Pancreas (tissue), 10 donors: ENCODE results near the gene PRR30. TPM values are rescaled to one million over a fixed set of nuclear protein-coding genes. Genes with fewer than 3 reads are reported as not detected.
A peak's percentile ranks its signal among the peaks of the same experiment; 100 is the strongest.

Source experiments
- ATAC-seq, 4 donors: fragments of 200-7000 bp; cut with Tn5 transposase; one replicate each; pipeline versions ENCODE4 v1.8.0 to v1.9.1; 2020; ENCODE audit warnings: mild to moderate bottlenecking in 4 of 4, moderate library complexity in 4 of 4
- DNase-seq, 6 donors: peaks; one replicate each; pipeline ENCODE4 v3.0.0-alpha.2; 2020
- FAIRE-seq: peaks from 2 replicates; lab custom pipeline; 2012; peaks lifted over from hg19 to GRCh38; lab: Jason Lieb, UNC
- H3K27ac ChIP-seq, 4 donors: fragments of 200-600 bp; sonication (generic); 1 replicate in 3 of 4; 2 replicates in 1 of 4; pipeline versions ENCODE4 v1.5.0 to v1.8.0; 2020
- H3K27me3 ChIP-seq, 4 donors: fragments of 200-600 bp; one replicate each; pipeline ENCODE4 v1.8.0; 2021
- H3K36me3 ChIP-seq, 3 donors: fragments of 200-600 bp; sonication (generic) in 1 of 3; one replicate each; pipeline versions ENCODE4 v1.5.0 to v1.8.0; 2020 to 2021
- H3K4me1 ChIP-seq, 3 donors: fragments of 200-600 bp; one replicate each; pipeline ENCODE4 v1.8.0; 2021
- H3K4me3 ChIP-seq, 4 donors: fragments of 200-600 bp; sonication (generic) in 2 of 4; one replicate each; pipeline versions ENCODE4 v1.5.0 to v1.8.0; 2020 to 2021
- H3K9me3 ChIP-seq, 4 donors: fragments of 200-600 bp; one replicate each; pipeline ENCODE4 v1.8.0; 2021
- WGBS, 2 donors: extraction: QIAGEN DNeasy Blood & Tissue Kit; methylation state at CpG; one replicate each; pipeline ENCODE4 v1.1.7; 2013; 5-methylcytosine and 5-hydroxymethylcytosine counted together
- intact Hi-C, 3 donors: fragments of 100-400 bp; cut with DNase I; formaldehyde crosslinking; loops; one replicate each; pipeline versions ENCODE4 v1.11.1 to v1.14.2; 2022
- polyA plus RNA-seq, 2 donors: library from polyadenylated mRNA; stranded (reverse); fragments of 200-250 nt; gene quantifications; one replicate each; pipeline ENCODE4 v1.2.3, GENCODE V29; 2013
- total RNA-seq, 6 donors: library from RNA; stranded (reverse); fragmentation: NEBNext Ultra II Directional in 4 of 6; extraction: Animal tissue kit (Norgen Biotek cat#: 25700) in 4 of 6; gene quantifications; one replicate each; pipeline versions ENCODE4 v1.2.1 to v1.2.4, GENCODE V29; 2021 to 2023
- TF ChIP-seq, protein P1 (sequence below), 4 donors: fragments of 200-600 bp; sonication (generic) in 3 of 4; IDR thresholded peaks; one replicate each; pipeline versions ENCODE4 v1.5.0 to v1.8.0; 2021; ENCODE audit warnings: antibody characterized with exemption in 4 of 4
- donor health status: healthy with polysubstance abuse.
- donor health status: DM: no; HTN: no; CAD: no; lungs with moderate emphysema.
- donor health status: DM: no; HTN: no; CAD: no.
- donor health status: control.
- donor health status: control.
- donor health status: Bipolar disorder and iron deficiency.
- donor health status: DM: yes; HTN: yes; CAD: no.
- donor health status: DM: no; HTN: no; CAD: no.
- donor health status: DM: no; HTN: no; CAD: no.
- donor health status: DM: yes; HTN: yes; CAD: no.

The PRR30 gene
- total and polyA plus RNA-seq, 8 donors: not detected

DNA sequence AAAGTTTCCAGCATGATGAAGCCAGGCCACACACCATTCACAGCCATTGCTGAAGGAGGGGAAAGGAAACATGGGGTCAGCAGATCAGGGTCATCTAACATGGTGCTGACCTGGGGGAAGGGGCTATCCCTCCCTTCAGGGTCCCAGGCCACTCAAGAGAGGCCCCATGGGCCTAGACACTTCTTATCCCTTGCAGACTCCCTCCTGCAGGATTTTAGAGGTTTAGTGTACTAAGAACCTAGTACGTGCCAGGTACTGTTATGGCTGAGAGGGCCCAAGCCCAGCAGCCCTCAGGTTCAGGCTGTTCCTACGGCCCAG, 43.8 kb downstream of the PRR30 start:
- Histone ChIP-seq H3K27ac (no peak overlapping the region), H3K27me3 (no peaks in the 10 kb centered on the region), H3K4me1 (peaks cover 0 to 10% (median 8%) of the 10 kb centered on the region in 3 donors), H3K36me3 (no peaks in the 10 kb centered on the region), H3K9me3 (no peaks in the 10 kb centered on the region), H3K4me3 (no peak overlapping the region)
- ATAC-seq (no peak), FAIRE-seq (no peak), DNase-seq (no peak)
- intact Hi-C loops: loop anchor here in 1 of 3 donors (10.0 kb wide), 1 partner anchor 99 kb away; no protein-coding TSS in a partner anchor
- WGBS, 2 donors: 80 to 92% methylated on average over 2 of the region's 2 CpGs
- TF ChIP-seq, protein P1, sequence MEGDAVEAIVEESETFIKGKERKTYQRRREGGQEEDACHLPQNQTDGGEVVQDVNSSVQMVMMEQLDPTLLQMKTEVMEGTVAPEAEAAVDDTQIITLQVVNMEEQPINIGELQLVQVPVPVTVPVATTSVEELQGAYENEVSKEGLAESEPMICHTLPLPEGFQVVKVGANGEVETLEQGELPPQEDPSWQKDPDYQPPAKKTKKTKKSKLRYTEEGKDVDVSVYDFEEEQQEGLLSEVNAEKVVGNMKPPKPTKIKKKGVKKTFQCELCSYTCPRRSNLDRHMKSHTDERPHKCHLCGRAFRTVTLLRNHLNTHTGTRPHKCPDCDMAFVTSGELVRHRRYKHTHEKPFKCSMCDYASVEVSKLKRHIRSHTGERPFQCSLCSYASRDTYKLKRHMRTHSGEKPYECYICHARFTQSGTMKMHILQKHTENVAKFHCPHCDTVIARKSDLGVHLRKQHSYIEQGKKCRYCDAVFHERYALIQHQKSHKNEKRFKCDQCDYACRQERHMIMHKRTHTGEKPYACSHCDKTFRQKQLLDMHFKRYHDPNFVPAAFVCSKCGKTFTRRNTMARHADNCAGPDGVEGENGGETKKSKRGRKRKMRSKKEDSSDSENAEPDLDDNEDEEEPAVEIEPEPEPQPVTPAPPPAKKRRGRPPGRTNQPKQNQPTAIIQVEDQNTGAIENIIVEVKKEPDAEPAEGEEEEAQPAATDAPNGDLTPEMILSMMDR (IDR thresholded peaks at IDR 0.05): no peak

DNA sequence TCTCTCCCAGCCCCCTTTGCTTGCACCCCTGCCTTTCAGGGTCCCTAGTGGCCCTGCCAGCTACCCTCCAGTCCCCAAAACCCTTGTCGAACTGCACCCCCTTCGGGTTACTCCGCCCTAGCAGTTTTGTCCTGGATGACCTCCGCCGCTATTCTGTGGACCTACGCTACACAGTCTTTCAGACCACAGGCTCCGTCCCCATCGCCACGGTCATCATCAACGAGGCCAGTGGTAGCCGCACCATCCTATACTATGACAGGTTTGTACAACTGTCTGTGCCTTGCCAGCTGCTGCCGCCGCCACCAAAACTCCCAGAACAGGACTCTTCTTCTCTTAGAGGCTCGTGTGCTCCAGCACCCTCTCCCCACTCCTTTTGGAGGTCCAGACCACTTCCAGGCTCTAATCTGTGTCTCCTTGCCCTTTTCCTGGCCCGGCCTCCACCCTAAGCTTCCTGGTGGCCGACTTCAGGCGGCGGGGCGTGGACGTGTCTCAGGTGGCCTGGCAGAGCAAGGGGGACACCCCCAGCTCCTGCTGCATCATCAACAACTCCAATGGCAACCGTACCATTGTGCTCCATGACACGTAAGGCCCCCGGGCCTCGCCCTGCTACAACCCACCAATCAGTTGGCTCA, 44.7 kb downstream of the PRR30 start:
- ATAC-seq: no peak
- H3K27me3 ChIP-seq: no peaks in the 10 kb centered on the region
- H3K36me3 ChIP-seq: no peaks in the 10 kb centered on the region
- peak in 1 of 6 donors; percentile 56 for DNase-seq
- H3K4me1 ChIP-seq: peaks cover 0 to 10% (median 8%) of the 10 kb centered on the region in 3 donors
- 93 to 95% methylated on average over 24 of the region's 24 CpGs for WGBS, 2 donors
- H3K9me3 ChIP-seq: no peaks in the 10 kb centered on the region
- no peak overlapping the region for H3K4me3 ChIP-seq
- no peak overlapping the region for H3K27ac ChIP-seq
- FAIRE-seq: no peak
- TF ChIP-seq, protein P1 (IDR thresholded peaks at IDR 0.05): no peak
- intact Hi-C loops: loop anchor here in 1 of 3 donors (10.0 kb wide), 1 partner anchor 100 kb away; no protein-coding TSS in a partner anchor

DNA sequence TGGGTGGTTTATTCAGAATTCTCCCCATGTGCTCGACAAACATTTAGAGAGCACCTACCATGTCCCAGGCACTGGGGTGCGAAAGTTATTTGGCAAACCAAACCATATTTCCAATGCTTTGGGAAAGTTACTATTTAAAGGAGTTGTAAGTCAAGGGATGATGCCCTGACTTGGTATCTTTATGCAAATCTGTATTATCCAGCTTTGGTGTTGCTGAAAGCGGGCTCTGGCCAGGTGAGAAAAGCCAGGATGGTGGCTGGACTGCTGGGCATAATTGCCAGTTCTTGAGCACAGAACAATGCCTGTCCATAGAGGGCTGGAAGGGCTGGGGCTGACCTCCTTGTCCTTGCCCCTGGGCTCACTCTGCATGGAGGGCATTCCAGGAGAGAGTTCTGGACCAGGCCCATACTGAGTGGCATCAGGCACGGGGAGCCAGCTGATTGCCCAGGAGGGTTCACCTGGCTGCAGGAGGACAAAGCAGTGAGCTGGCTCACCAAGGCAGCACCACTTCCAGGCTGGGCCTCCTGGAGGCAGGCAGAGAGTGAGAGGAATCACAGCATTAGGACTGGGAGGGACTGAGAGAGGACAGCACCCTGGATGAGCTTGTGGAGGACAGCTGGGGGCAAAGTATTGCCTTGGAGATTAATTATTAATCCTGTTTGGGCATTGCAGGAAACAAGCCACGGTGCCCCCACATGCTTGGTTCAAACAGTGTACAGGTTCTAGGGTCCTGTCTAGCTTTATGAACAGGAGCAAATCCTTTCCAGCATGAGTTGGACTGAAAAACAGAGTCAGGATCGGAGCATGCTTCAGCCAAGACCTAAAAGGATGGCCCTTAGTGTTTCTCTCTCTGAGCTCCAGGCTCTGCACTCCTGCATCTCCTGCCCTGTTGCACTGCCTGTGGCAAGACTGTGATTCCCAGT, 45.5 kb downstream of the PRR30 start:
- 80 to 82% methylated on average over 6 of the region's 6 CpGs for WGBS, 2 donors
- TF ChIP-seq, protein P1 (IDR thresholded peaks at IDR 0.05): no peak
- H3K27ac ChIP-seq: no peak overlapping the region
- DNase-seq: no peak
- no peaks in the 10 kb centered on the region for H3K27me3 ChIP-seq
- ATAC-seq: no peak
- H3K9me3 ChIP-seq: no peaks in the 10 kb centered on the region
- H3K4me3 ChIP-seq: no peak overlapping the region
- no peak for FAIRE-seq
- H3K36me3 ChIP-seq: no peaks in the 10 kb centered on the region
- peaks cover 0 to 10% (median 8%) of the 10 kb centered on the region in 3 donors for H3K4me1 ChIP-seq
- intact Hi-C loops: loop anchor here in 1 of 3 donors (10.0 kb wide), 1 partner anchor 101 kb away; no protein-coding TSS in a partner anchor

DNA sequence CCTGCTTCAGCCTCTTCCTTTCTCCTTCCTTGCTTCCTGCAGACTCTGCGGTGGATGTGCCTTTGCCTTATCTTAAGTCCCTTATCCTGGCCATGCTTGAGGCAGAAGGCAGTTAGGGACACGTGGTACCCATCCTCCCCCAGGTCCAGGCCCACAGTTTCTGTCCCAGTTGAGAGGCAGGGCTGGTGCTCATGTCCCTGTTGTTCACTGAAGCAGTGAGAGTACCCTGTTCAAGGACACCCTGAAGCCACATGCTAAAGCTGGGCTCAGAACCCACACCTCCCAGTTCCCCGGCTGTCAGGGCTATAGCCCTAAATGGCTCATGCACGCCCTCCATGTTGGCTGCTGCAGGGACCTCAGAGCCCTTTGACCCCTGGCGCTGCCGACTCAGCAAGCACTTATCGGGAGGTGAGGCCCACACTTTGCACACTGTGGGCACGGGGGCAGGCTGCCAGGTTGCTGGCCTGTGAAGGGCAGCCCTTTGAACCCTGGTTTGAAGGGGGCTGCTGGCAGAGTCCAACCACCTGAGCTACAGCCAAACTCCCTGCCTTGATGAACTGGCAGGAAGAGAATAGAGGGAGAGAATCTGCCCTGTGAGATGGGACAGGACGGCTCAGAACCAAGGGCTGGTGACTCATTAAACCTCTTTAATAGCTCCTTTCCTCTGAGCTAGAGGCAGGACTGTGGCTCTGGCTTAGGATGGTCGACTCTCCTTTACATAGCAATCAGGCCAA, 46.3 kb downstream of the PRR30 start:
- no peaks in the 10 kb centered on the region for H3K36me3 ChIP-seq
- FAIRE-seq (no peak), DNase-seq (peak in 1 of 6 donors; percentile 70), ATAC-seq (no peak)
- H3K9me3 ChIP-seq: no peaks in the 10 kb centered on the region
- intact Hi-C loops: loop anchor here in 1 of 3 donors (10.0 kb wide), 1 partner anchor 102 kb away; no protein-coding TSS in a partner anchor
- no peak overlapping the region for H3K4me3 ChIP-seq
- no peaks in the 10 kb centered on the region for H3K27me3 ChIP-seq
- H3K27ac ChIP-seq: no peak overlapping the region
- TF ChIP-seq, protein P1 (IDR thresholded peaks at IDR 0.05): no peak
- WGBS, 2 donors: 44 to 55% methylated on average over 10 of the region's 10 CpGs
- peaks cover 0 to 10% (median 8%) of the 10 kb centered on the region in 3 donors for H3K4me1 ChIP-seq
